ENCODE data around the gene UBAC2.
"Not testable (repeated sequence)": the region's sequence is repeated elsewhere in the genome, so short reads cannot be mapped to it uniquely, and the experiment has no call there.

UBAC2 gene

DNA sequence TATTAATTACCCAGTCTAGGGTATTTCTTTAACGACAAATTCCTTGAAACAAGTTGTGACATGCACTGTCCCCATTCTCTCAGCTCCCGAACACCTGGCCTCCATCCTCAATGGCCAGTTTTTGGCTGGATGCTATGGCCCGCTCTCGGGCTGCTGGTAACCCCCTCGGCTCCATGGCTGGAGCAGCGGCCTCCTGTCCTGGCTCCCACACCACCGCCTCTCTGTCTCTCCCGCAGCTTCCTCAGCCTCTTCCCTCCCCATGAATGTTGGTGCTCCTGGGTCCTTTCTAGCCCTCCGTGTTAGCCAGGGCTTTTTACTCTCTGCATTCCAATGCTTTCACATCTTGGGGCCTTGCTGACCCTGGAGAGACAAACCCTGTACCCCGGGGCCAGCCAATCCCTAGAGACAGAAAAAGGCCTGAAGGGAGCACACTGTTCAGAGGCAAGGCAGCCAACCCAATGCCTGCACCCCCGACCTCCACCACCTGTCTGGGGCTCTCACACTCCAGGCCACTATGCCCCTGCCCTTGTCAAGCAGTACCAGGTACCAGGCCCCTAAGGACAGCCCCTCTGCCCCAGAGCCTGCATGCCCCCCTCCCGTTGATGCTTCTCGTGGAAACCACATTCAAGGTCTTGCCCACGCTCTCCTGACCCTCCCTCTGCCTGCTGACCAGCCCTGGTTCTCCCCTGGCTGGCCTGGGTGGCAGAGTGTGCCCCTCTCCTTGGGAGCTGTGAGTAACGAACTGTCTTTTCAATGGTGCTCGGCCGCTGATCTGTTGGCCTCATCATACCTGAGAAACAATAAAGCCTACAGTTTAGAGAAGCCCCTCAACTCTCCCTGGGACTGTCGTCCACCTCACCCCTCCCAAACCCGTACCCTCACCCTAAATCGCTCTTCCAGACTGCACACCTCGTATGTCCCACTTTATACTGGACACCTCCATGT, 193.4 kb downstream of the UBAC2 start:
- DNase-seq (ENCODE audit: low read depth), result no peak

- DNase-seq (ENCODE audit: low read depth), result no peak
Measured at GRCh38 chr13:99395436-99395835, 194.8 kb downstream of the UBAC2 start.

- DNase-seq (ENCODE audit: low read depth), result no peak
Measured at GRCh38 chr13:99396446-99396845, 195.8 kb downstream of the UBAC2 start.

- DNase-seq (ENCODE audit: low read depth), result no peak
Measured at GRCh38 chr13:99398071-99398470, 197.4 kb downstream of the UBAC2 start.

GRCh38 chr13:99398916-99399622, 198.4 kb downstream of the UBAC2 start:
- no peak for DNase-seq (ENCODE audit: low read depth)

DNA sequence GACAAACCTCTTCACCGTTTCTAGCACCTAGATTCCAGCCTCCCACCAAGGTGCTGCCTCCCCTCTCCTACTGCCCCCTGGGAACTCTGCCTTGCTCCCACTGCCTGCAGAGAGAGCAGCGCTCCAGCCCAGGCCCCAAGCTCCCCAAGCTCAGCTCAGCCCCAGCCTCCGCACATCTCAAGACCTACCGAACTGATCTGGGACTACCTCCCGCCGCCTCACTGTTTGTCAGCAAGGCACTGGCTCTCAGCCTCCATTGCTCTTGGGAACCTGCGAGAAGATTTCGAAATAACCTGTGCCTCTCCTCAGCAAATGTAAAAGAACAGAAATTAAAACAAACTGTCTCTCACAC, 198.9 kb downstream of the UBAC2 start:
- no peak for DNase-seq (ENCODE audit: low read depth)

GRCh38 chr13:99403458-99403971, 202.9 kb downstream of the UBAC2 start:
- no peak for DNase-seq (ENCODE audit: low read depth)

GRCh38 chr13:99404005-99404755, 203.5 kb downstream of the UBAC2 start:
- DNase-seq (ENCODE audit: low read depth), result no peak

GRCh38 chr13:99405966-99406365, 205.3 kb downstream of the UBAC2 start:
- DNase-seq (ENCODE audit: low read depth), result no peak

DNA sequence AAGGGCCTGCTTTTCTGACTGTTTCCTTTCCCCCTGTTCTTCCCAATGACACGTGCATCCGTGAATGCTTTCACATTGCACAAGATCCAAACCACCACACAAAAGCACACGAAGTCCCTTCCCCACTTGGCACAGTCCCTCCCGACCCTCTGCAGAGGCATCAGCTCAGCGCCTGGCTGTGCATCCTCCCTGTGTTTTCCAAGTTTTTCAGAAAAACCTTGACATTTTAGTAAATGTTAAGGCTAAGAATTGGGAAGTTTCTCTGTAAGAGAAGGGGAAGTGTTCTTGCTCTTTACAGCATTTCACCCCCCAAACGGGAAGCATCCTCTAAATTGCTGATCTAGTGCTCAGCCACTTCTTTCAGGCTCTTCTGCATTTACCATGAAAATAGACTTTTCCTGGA, 206.1 kb downstream of the UBAC2 start:
- no peak for DNase-seq (ENCODE audit: low read depth)

DNA sequence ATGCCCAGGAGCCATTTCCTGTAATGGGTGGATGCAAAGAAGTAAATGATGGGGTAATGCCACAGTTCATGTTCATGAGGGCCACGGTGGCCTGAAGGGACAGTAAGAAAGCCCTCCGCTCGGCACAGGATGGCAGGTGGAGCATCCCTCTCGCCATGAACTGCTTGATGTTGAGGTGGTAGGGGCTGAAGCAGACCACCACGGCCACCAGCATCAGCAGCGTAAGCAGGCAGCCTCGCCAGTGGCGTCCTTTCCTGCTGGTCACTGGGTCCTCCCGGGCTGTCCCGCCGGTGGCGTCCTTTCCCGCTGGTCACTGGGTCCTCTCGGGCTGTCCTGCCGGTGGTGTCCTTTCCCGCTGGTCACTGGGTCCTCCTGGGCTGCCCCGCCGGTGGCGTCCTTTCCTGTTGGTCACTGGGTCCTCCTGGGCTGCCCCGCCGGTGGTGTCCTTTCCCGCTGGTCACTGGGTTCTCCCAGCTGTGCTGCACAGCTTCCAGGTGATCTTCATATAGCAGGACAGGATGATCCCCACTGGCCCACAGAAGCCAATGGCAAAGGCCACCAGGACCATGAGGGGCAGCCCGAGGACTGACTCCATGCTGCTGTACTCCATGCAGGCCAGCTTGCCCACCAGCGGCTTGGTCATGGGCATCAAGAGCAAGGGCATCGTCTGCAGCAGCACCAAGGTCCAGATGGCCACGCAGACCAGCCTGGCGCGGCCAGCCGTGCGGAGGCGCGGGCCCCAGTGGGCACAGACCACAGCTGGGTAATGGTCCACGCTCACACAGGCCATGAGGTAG, 207.4 kb downstream of the UBAC2 start:
- DNase-seq (ENCODE audit: low read depth), result no peak

- no peak for DNase-seq (ENCODE audit: low read depth)
Measured at GRCh38 chr13:99408703-99409000, 208.0 kb downstream of the UBAC2 start.

GRCh38 chr13:99409461-99410083, 208.9 kb downstream of the UBAC2 start:
- DNase-seq (ENCODE audit: low read depth), result not testable (repeated sequence)

- not testable (repeated sequence) for DNase-seq (ENCODE audit: low read depth)
Measured at GRCh38 chr13:99410646-99411475, 210.2 kb downstream of the UBAC2 start.

DNA sequence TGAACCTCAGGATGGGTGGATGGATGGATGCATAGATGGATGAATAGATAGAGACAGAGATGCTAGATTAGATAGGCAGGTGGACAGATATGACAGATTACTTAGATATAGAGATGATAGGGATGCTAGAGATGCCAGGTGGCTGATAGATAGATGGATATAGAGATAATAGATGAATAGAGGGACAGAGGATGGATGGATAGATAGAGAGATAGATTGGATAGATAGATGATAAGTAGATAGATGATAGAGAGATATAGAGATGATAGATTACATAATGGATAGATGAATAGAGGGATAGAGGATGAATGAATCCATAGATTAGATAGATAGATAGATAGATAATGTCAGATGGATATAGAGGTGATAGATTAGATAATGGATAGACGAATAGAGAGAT, 212.2 kb downstream of the UBAC2 start:
- no peak for DNase-seq (ENCODE audit: low read depth)

DNA sequence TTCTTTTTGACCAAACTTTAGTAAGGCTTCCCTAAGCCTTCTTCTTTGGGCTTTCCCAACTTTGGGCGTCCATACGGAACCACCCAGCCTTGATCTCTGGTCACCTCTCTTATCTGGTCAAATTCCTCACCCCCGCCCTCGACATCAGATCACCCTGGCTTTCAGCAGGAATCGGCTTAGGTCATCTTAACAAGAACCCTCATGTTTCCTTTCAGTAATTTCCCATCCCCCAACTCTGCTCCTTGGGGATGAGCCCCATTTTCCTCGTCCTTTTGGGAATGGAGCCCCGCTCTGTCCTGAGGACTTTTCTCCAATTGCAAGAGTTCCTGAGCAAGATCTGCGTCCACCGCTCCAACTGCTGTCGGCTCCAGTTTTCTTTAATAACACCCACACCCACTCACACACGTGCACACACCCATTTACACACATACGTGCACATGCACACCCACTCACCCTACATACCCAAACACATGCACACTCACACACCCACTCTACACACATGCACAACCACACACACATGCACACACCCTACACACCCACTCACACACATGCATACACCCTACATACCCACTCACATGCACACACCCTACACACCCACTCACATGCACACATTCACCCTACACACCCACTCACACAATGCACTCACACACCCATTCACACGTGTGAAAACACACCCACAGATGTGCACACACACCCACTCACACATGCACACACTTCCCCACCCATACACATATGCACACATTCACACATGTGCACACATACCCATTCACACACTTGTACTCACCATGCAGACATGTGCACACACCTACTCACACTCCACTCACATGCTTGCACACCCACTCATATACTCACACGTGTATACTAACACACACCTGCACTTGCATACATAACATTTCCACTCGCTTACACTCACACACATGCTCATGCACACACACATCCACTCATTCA, 213.7 kb downstream of the UBAC2 start:
- no peak for DNase-seq (ENCODE audit: low read depth)

DNA sequence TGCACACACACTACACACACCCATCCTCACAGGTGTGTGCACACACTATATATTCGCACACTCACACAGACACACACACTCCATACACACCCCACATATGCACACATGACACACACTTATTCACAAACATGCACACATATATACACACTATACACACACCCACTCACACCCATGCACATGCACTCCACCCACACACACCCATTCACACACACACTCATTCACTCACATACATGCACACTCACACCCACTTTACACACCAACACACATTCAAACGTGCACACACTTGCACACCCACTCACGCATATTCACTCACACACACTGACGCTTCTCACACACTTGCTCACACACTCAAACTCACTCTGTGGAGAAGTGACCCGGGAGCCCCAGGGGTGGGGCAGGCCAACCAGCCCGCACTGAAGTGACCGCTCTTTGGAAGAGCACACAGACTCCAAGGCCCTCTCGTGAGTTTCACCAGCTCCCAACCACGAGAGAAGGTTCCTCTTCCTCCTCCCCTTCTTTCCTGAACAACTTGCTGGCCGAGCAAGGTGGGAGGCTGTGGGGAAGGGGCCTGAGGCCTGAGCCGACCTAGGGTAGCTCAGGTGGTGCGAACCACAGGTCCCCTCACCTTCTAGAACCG, 214.5 kb downstream of the UBAC2 start:
- DNase-seq (ENCODE audit: low read depth), result no peak

GRCh38 chr13:99415851-99416331, 215.2 kb downstream of the UBAC2 start:
- DNase-seq (ENCODE audit: low read depth), result no peak
